Limb (tissue), 2 donors: ENCODE measurements around the gene DUSP22.
"Not testable (repeated sequence)": the region's sequence is repeated elsewhere in the genome, so short reads cannot be mapped to it uniquely, and the experiment has no call there.

Source experiments
- DNase-seq, 2 donors: peaks; one replicate each; pipeline ENCODE4 v3.0.0-alpha.2; 2016; ENCODE audit errors: extremely low spot score in 2 of 2

Gene DUSP22

GRCh38 chr6:279341-280029, 12.8 kb upstream of the DUSP22 start:
- no peak for DNase-seq

GRCh38 chr6:280775-281468, 11.4 kb upstream of the DUSP22 start:
- DNase-seq = no peak

- no peak for DNase-seq
These were observed 10.7 kb upstream of the DUSP22 start for GRCh38 chr6:281469-282103.

GRCh38 chr6:282177-282866, 10.0 kb upstream of the DUSP22 start:
- DNase-seq = no peak

- no peak for DNase-seq
These were observed 9.3 kb upstream of the DUSP22 start for GRCh38 chr6:282867-283416.

- no peak for DNase-seq
These were observed 7.8 kb upstream of the DUSP22 start for GRCh38 chr6:284486-284885.

GRCh38 chr6:285030-285771, 7.1 kb upstream of the DUSP22 start:
- no peak for DNase-seq

- DNase-seq = not testable (repeated sequence)
These were observed 6.4 kb upstream of the DUSP22 start for GRCh38 chr6:285902-286301.

- no peak for DNase-seq
These were observed 5.4 kb upstream of the DUSP22 start for GRCh38 chr6:286681-287488.

- DNase-seq = no peak
These were observed 4.8 kb upstream of the DUSP22 start for GRCh38 chr6:287489-287860.

- no peak for DNase-seq
These were observed 3.4 kb upstream of the DUSP22 start for GRCh38 chr6:288866-289265.

- DNase-seq = no peak
These were observed 2.0 kb upstream of the DUSP22 start for GRCh38 chr6:290111-290922.

GRCh38 chr6:291204-291696, 1.0 kb upstream of the DUSP22 start:
- no peak for DNase-seq

GRCh38 chr6:292506-293192, 362 bp downstream of the DUSP22 start:
- peak; percentile 36 to 76 for DNase-seq

- DNase-seq = peak in 1 of 2 donors; percentile 63
These were observed 1.2 kb downstream of the DUSP22 start for GRCh38 chr6:293193-294174.

- no peak for DNase-seq
These were observed 2.6 kb downstream of the DUSP22 start for GRCh38 chr6:294656-295565.
